HEK293 (cell line): ENCODE data around the gene TRPC4AP.

ENCODE experiments used
- CTCF ChIA-PET: fragments of 350-600 bp; formaldehyde crosslinking; extraction: SDS; loops from one replicate; lab custom pipeline; 2021; ENCODE audit warnings: antibody characterized with exemption; lab: Yijun Ruan, JAX
- POLR2A ChIA-PET: fragments of 300-600 bp; formaldehyde crosslinking; extraction: SDS; loops from one replicate; lab custom pipeline; 2020; ENCODE audit warnings: antibody characterized with exemption, inconsistent platforms; lab: Yijun Ruan, JAX
- H3K27ac ChIP-seq: fragments of 200-500 bp; sonication (Bioruptor generic); 2 replicates; pipeline ENCODE4 v1.5.1; 2014; ENCODE audit warnings: low read depth, low read length, control low read depth, inconsistent platforms; ENCODE audit errors: extremely low read depth
- H3K36me3 ChIP-seq, 2 experiments: fragments of 200-500 bp in 1 of 2; sonication (Bioruptor generic) in 1 of 2; 1 replicate in 1 of 2; 2 replicates in 1 of 2; pipeline ENCODE4 v1.5.1; 2014 to 2017; ENCODE audit warnings: inconsistent platforms in 2 of 2, low read length in 2 of 2; ENCODE audit not compliant: control insufficient read depth in 2 of 2, insufficient read depth in 1 of 2
- H3K4me1 ChIP-seq: fragments of 200-500 bp; sonication (Bioruptor generic); 2 replicates; pipeline ENCODE4 v1.5.1; 2014; ENCODE audit warnings: mild to moderate bottlenecking, low read length, inconsistent platforms; ENCODE audit not compliant: control insufficient read depth, insufficient read depth
- H3K4me3 ChIP-seq: 2 replicates; pipeline ENCODE4 v1.5.1; 2011; ENCODE audit warnings: low read depth, mild to moderate bottlenecking, control low read depth, low read length, moderate library complexity
- H3K9me3 ChIP-seq: fragments of 200-500 bp; sonication (Bioruptor generic); 2 replicates; pipeline ENCODE4 v1.5.1; 2014; ENCODE audit warnings: low read depth, low read length, inconsistent platforms; ENCODE audit not compliant: control insufficient read depth, insufficient read depth
- SCRT1 ChIP-seq: fragments of 450-650 bp; formaldehyde crosslinking; IDR thresholded peaks from 2 replicates; pipeline ENCODE4 v1.5.1; 2016; ENCODE audit warnings: missing biosample characterization, missing genetic modification characterization, borderline replicate concordance
- ZNF341 ChIP-seq: fragments of 450-650 bp; formaldehyde crosslinking; IDR thresholded peaks from 2 replicates; pipeline ENCODE4; 2016; ENCODE audit warnings: low read depth, missing biosample characterization, missing genetic modification characterization
- ZNF645 ChIP-seq: fragments of 450-650 bp; formaldehyde crosslinking; IDR thresholded peaks from 2 replicates; pipeline ENCODE4; 2016; ENCODE audit warnings: missing biosample characterization, missing genetic modification characterization
- TF ChIP-seq, protein P1 (sequence below): fragments of 450-650 bp; formaldehyde crosslinking; IDR thresholded peaks from 2 replicates; pipeline ENCODE4 v1.5.1; 2017; ENCODE audit warnings: missing biosample characterization, mild to moderate bottlenecking, missing genetic modification characterization, moderate library complexity

TRPC4AP gene

GRCh38 chr20:34953960-34954359, 138.6 kb downstream of the TRPC4AP start:
- CTCF ChIA-PET = interaction anchor here (5.1 kb wide), 1 partner anchor 80 kb away, joined by 40 read pairs; the partner anchor contains the start of gene GGT7
- Histone ChIP-seq H3K27ac (no peak overlapping the region), H3K36me3 (peaks cover 0 to 30% of the 10 kb centered on the region in 2 experiments; a peak in 1 of 3 replicates), H3K9me3 (no peaks in the 10 kb centered on the region), H3K4me3 (no peak overlapping the region), H3K4me1 (no peaks in the 10 kb centered on the region; the same call in 1 of the 2 replicates)
- POLR2A ChIA-PET = interaction anchor here (0.7 to 2.4 kb wide), 2 partner anchors 78 to 195 kb away, joined by 3 to 13 read pairs; partner anchors contain the start of gene ACSS2
- TF ChIP-seq SCRT1 (tag by site-specific recombination) = no peak
- TF ChIP-seq, protein P1, sequence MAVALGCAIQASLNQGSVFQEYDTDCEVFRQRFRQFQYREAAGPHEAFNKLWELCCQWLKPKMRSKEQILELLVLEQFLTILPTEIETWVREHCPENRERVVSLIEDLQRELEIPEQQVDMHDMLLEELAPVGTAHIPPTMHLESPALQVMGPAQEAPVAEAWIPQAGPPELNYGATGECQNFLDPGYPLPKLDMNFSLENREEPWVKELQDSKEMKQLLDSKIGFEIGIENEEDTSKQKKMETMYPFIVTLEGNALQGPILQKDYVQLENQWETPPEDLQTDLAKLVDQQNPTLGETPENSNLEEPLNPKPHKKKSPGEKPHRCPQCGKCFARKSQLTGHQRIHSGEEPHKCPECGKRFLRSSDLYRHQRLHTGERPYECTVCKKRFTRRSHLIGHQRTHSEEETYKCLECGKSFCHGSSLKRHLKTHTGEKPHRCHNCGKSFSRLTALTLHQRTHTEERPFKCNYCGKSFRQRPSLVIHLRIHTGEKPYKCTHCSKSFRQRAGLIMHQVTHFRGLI (tag by site-specific recombination) = peak; percentile 74; the same call in 1 of the 2 replicates

GRCh38 chr20:34952671-34953070, 139.9 kb downstream of the TRPC4AP start:
- Histone ChIP-seq H3K4me1 (no peaks in the 10 kb centered on the region; the same call in 1 of the 2 replicates), H3K36me3 (peaks cover 0 to 39% of the 10 kb centered on the region in 2 experiments; a peak in 2 of 3 replicates), H3K9me3 (no peaks in the 10 kb centered on the region)
- ChIA-PET POLR2A (no interaction called here), CTCF (interaction anchor here (0.8 kb wide), 1 partner anchor 120 kb away, joined by 3 read pairs; no protein-coding TSS in a partner anchor)
- TF ChIP-seq ZNF341 (tag by site-specific recombination) = peak; percentile 58
- TF ChIP-seq ZNF645 (tag by site-specific recombination) = no peak
- TF ChIP-seq, all 188 proteins: peak for 1
- H3K4me3 ChIP-seq = no peak overlapping the region
- no peak overlapping the region for H3K27ac ChIP-seq
